Measurements from ENCODE around the gene AFAP1L1. TPM values are rescaled to one million over a fixed set of nuclear protein-coding genes. Genes with fewer than 3 reads are reported as not detected.

The AFAP1L1 gene
- total RNA-seq, 4 donors from 2014 or later, result 4.8 to 11.6 (median 7.3) TPM

- no peak for DNase-seq (ENCODE audit: low spot score in 2 of 2)
- H3K4me3 ChIP-seq, result no peak overlapping the region
- TF ChIP-seq CTCF (IDR thresholded peaks at IDR 0.05), result no peak
- TF ChIP-seq POLR2A (IDR thresholded peaks at IDR 0.05), result no peak
- TF ChIP-seq EP300 (IDR thresholded peaks at IDR 0.05), result no peak
- TF ChIP-seq POLR2AphosphoS5 (IDR thresholded peaks at IDR 0.05), result no peak
- WGBS, result 92% methylated on average over 12 of the region's 13 CpGs
- no peak overlapping the region for H3K27ac ChIP-seq
- peaks cover 6% of the 10 kb centered on the region for H3K4me1 ChIP-seq
- H3K27me3 ChIP-seq, result no peaks in the 10 kb centered on the region
- H3K9me3 ChIP-seq, result no peaks in the 10 kb centered on the region
- H3K36me3 ChIP-seq, result peaks cover 26% of the 10 kb centered on the region
Observed at GRCh38 chr5:149301049-149301743, 29.5 kb downstream of the AFAP1L1 start.

- Histone ChIP-seq H3K4me3 (no peak overlapping the region), H3K4me1 (peaks cover 6% of the 10 kb centered on the region), H3K9me3 (no peaks in the 10 kb centered on the region), H3K36me3 (peaks cover 31% of the 10 kb centered on the region), H3K27me3 (no peaks in the 10 kb centered on the region), H3K27ac (no peak overlapping the region)
- no peak for DNase-seq (ENCODE audit: low spot score in 2 of 2)
- 73% methylated on average over 8 of the region's 8 CpGs for WGBS
- TF ChIP-seq EP300 (IDR thresholded peaks at IDR 0.05), result no peak
- TF ChIP-seq POLR2AphosphoS5 (IDR thresholded peaks at IDR 0.05), result no peak
- TF ChIP-seq POLR2A (IDR thresholded peaks at IDR 0.05), result no peak
- no peak for TF ChIP-seq CTCF (IDR thresholded peaks at IDR 0.05)
Observed at GRCh38 chr5:149301744-149302380, 30.2 kb downstream of the AFAP1L1 start.

GRCh38 chr5:149302641-149303040 is 31.0 kb downstream of the AFAP1L1 start:
- Histone ChIP-seq H3K4me1 (peaks cover 6% of the 10 kb centered on the region), H3K27me3 (no peaks in the 10 kb centered on the region), H3K4me3 (no peak overlapping the region), H3K9me3 (no peaks in the 10 kb centered on the region), H3K36me3 (peaks cover 36% of the 10 kb centered on the region), H3K27ac (no peak overlapping the region)
- TF ChIP-seq EP300 (IDR thresholded peaks at IDR 0.05) (no peak), POLR2A (IDR thresholded peaks at IDR 0.05) (no peak), POLR2AphosphoS5 (IDR thresholded peaks at IDR 0.05) (no peak), CTCF (IDR thresholded peaks at IDR 0.05) (no peak)
- DNase-seq (ENCODE audit: low spot score in 2 of 2), result no peak
- 91% methylated on average over 4 of the region's 5 CpGs for WGBS

GRCh38 chr5:149303210-149303609 is 31.6 kb downstream of the AFAP1L1 start:
- DNase-seq (ENCODE audit: low spot score in 2 of 2), result no peak
- Histone ChIP-seq H3K27ac (no peak overlapping the region), H3K36me3 (peaks cover 36% of the 10 kb centered on the region), H3K27me3 (no peaks in the 10 kb centered on the region), H3K9me3 (no peaks in the 10 kb centered on the region), H3K4me3 (no peak overlapping the region), H3K4me1 (peaks cover 6% of the 10 kb centered on the region)
- no peak for TF ChIP-seq EP300 (IDR thresholded peaks at IDR 0.05)
- no peak for TF ChIP-seq POLR2A (IDR thresholded peaks at IDR 0.05)
- TF ChIP-seq CTCF (IDR thresholded peaks at IDR 0.05), result no peak
- TF ChIP-seq POLR2AphosphoS5 (IDR thresholded peaks at IDR 0.05), result no peak
- WGBS, result 86% methylated on average over 4 of the region's 4 CpGs
